Stimulated activated memory B cell treated with anti-CD40 and anti-IgM and Interleukin-4, amounts not matched to agents 10 μg/mL and 1 μg/mL and 100 μg/mL, for 72 hours (primary cell): ENCODE results near the gene PTPRF.

Source experiments
- ATAC-seq: fragments of 150-1000 bp; cut with Tn5 transposase; 2 replicates; pipeline ENCODE4 v1.10.0; 2021
- H3K27ac Mint-ChIP-seq: one replicate; pipeline ENCODE4 v1.8.0; 2022; ENCODE audit warnings: mild to moderate bottlenecking, mixed read lengths
- H3K27me3 Mint-ChIP-seq: one replicate; pipeline ENCODE4 v1.8.0; 2022; ENCODE audit warnings: mixed read lengths
- H3K36me3 Mint-ChIP-seq: one replicate; pipeline ENCODE4 v1.8.0; 2022; ENCODE audit warnings: mixed read lengths
- H3K4me1 Mint-ChIP-seq: one replicate; pipeline ENCODE4 v1.8.0; 2022; ENCODE audit warnings: mixed read lengths
- H3K4me3 Mint-ChIP-seq: one replicate; pipeline ENCODE4 v1.8.0; 2022; ENCODE audit warnings: mild to moderate bottlenecking, moderate library complexity, mixed read lengths
- H3K9me3 Mint-ChIP-seq: one replicate; pipeline ENCODE4 v1.8.0; 2022; ENCODE audit warnings: mixed read lengths

PTPRF gene

DNA sequence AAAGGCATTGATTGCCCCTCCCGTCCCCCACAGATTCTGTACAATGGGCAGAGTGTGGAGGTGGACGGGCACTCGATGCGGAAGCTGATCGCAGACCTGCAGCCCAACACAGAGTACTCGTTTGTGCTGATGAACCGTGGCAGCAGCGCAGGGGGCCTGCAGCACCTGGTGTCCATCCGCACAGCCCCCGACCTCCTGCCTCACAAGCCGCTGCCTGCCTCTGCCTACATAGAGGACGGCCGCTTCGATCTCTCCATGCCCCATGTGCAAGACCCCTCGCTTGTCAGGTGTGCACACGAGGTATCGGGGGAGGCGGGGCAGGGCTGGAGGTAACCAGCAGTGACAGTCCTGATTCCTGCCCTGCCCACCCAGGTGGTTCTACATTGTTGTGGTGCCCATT lies 74.5 kb downstream of the PTPRF start:
- Mint-ChIP-seq H3K27me3 (peaks cover 12% of the 10 kb centered on the region), H3K27ac (no peak overlapping the region), H3K36me3 (no peaks in the 10 kb centered on the region), H3K4me3 (no peak overlapping the region), H3K9me3 (no peaks in the 10 kb centered on the region), H3K4me1 (no peaks in the 10 kb centered on the region)
- ATAC-seq, result no peak

- Mint-ChIP-seq H3K9me3 (no peaks in the 10 kb centered on the region), H3K4me1 (no peaks in the 10 kb centered on the region), H3K27ac (no peak overlapping the region), H3K36me3 (no peaks in the 10 kb centered on the region), H3K4me3 (no peak overlapping the region), H3K27me3 (peaks cover 13% of the 10 kb centered on the region)
- ATAC-seq, result no peak
Observed at GRCh38 chr1:43605766-43606165, 75.1 kb downstream of the PTPRF start.

DNA sequence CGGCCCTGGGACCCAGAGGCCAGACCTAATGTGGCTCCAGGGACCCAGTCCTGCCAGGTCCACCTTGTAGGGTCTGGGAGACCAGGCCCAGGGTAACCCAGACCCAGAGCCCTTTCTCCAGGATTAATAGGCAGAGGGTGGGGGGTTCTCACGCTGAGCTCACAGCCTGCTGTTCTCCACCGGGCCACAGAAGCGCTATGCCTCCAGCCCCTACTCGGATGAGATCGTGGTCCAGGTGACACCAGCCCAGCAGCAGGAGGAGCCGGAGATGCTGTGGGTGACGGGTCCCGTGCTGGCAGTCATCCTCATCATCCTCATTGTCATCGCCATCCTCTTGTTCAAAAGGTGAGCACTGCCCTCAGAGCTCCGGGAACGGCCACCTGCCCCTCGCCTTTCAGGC lies 75.9 kb downstream of the PTPRF start:
- Mint-ChIP-seq H3K36me3 (no peaks in the 10 kb centered on the region), H3K4me3 (no peak overlapping the region), H3K9me3 (no peaks in the 10 kb centered on the region), H3K27me3 (peaks cover 21% of the 10 kb centered on the region), H3K27ac (no peak overlapping the region), H3K4me1 (no peaks in the 10 kb centered on the region)
- no peak for ATAC-seq

GRCh38 chr1:43608827-43609226 lies 78.1 kb downstream of the PTPRF start:
- Mint-ChIP-seq H3K27ac (no peak overlapping the region), H3K27me3 (peaks cover 39% of the 10 kb centered on the region), H3K9me3 (no peaks in the 10 kb centered on the region), H3K36me3 (no peaks in the 10 kb centered on the region), H3K4me3 (no peak overlapping the region), H3K4me1 (no peaks in the 10 kb centered on the region)
- ATAC-seq, result no peak

- no peak overlapping the region for H3K4me3 Mint-ChIP-seq
- H3K36me3 Mint-ChIP-seq, result no peaks in the 10 kb centered on the region
- H3K4me1 Mint-ChIP-seq, result no peaks in the 10 kb centered on the region
- ATAC-seq, result no peak
- no peak overlapping the region for H3K27ac Mint-ChIP-seq
- H3K27me3 Mint-ChIP-seq, result peaks cover 39% of the 10 kb centered on the region
- H3K9me3 Mint-ChIP-seq, result no peaks in the 10 kb centered on the region
Observed at GRCh38 chr1:43610339-43610738, 79.7 kb downstream of the PTPRF start.

DNA sequence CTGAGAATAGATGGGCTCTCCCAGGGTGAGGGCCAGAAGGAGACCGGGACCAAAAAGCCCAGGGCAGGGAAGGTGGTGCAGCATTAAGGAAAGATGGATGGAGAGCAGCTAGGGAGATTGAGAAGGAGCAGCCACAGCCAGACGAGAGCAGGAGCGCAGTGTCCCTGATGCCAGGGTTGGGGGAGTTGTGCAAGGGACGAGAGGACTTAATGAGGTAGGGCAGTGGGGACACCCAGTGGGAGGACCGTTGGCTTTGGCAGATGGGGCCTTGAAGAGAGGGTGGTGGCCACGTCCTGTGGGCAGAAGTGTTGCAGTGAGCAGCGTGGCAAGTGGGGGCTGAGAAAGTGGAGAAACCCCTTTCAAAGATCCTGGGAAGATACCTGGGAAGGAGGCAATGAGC lies 81.3 kb downstream of the PTPRF start:
- Mint-ChIP-seq H3K4me1 (no peaks in the 10 kb centered on the region), H3K9me3 (no peaks in the 10 kb centered on the region), H3K27me3 (peaks cover 39% of the 10 kb centered on the region), H3K4me3 (no peak overlapping the region), H3K36me3 (no peaks in the 10 kb centered on the region), H3K27ac (no peak overlapping the region)
- no peak for ATAC-seq

DNA sequence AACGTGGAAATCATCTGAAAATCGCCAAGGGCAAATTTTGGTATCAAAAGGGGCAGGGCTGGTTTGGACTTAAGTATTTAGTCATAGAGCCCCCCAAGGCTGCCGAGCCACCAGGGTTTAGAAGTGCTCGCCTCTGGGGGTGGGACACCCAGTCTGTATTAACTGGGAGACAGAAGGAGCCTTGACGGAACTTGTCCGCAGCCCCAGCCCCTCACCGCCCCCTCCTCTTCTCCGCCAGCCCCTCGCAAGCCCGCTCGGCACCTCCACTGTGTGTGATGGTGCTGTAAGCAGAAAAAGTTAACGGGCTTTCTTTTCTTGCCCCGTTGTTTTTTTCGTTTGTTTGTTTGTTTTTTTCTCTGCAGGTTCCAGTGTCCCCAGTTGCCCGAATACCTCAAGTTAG lies 81.7 kb downstream of the PTPRF start:
- Mint-ChIP-seq H3K36me3 (no peaks in the 10 kb centered on the region), H3K9me3 (no peaks in the 10 kb centered on the region), H3K4me1 (no peaks in the 10 kb centered on the region), H3K4me3 (no peak overlapping the region), H3K27ac (no peak overlapping the region), H3K27me3 (peaks cover 39% of the 10 kb centered on the region)
- ATAC-seq, result no peak

GRCh38 chr1:43613075-43613942 lies 82.6 kb downstream of the PTPRF start:
- no peak overlapping the region for H3K27ac Mint-ChIP-seq
- H3K9me3 Mint-ChIP-seq, result no peaks in the 10 kb centered on the region
- peaks cover 39% of the 10 kb centered on the region for H3K27me3 Mint-ChIP-seq
- H3K4me3 Mint-ChIP-seq, result no peak overlapping the region
- no peaks in the 10 kb centered on the region for H3K4me1 Mint-ChIP-seq
- ATAC-seq, result no peak
- no peaks in the 10 kb centered on the region for H3K36me3 Mint-ChIP-seq

DNA sequence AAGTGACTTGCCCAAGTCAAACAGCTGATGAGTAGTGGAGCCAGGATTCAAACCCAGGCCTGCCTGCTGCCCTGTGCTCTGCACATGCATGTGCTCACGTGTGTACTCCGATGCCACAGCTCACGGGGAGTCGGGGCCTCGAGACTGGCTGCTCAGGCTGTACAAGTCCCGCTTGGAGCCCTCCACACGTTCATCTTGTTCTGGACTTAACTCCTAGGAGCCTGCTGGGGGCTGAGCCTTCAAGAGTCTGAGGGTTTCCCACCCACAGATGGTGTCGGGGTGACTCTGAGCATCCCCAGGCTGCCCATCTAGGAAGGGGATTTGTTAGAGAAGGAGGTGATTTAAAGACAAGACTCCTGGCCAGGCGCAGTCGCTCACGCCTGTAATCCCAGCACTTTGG lies 83.5 kb downstream of the PTPRF start:
- Mint-ChIP-seq H3K36me3 (no peaks in the 10 kb centered on the region), H3K4me3 (no peak overlapping the region), H3K27ac (no peak overlapping the region), H3K4me1 (no peaks in the 10 kb centered on the region), H3K27me3 (peaks cover 37% of the 10 kb centered on the region), H3K9me3 (no peaks in the 10 kb centered on the region)
- ATAC-seq, result no peak

DNA sequence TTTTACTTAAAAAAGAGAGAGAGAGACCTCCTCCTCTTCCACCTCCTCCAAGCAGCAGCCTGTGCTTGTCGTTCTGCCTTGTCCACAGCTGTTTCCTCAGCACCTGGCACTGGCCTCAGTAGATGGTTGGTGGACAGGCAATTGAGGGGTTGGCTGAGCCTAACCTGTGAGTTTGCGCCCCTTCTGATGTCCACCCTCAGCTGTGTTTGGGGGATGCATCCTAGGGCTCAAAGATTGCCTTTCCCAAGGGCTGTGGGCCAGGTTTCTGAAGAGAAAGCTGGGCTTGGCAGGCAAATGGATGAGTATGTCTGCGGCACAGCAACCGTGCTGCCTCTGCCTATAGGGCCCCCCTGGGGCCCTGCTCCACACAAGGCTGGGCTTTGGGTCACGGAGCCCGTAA lies 84.2 kb downstream of the PTPRF start:
- Mint-ChIP-seq H3K4me3 (no peak overlapping the region), H3K4me1 (no peaks in the 10 kb centered on the region), H3K27ac (no peak overlapping the region), H3K27me3 (peaks cover 30% of the 10 kb centered on the region), H3K36me3 (no peaks in the 10 kb centered on the region), H3K9me3 (no peaks in the 10 kb centered on the region)
- ATAC-seq, result no peak

- Mint-ChIP-seq H3K36me3 (no peaks in the 10 kb centered on the region), H3K4me3 (no peak overlapping the region), H3K4me1 (no peaks in the 10 kb centered on the region), H3K27me3 (peaks cover 20% of the 10 kb centered on the region), H3K27ac (no peak overlapping the region), H3K9me3 (no peaks in the 10 kb centered on the region)
- no peak for ATAC-seq
Observed at GRCh38 chr1:43616383-43616782, 85.7 kb downstream of the PTPRF start.

DNA sequence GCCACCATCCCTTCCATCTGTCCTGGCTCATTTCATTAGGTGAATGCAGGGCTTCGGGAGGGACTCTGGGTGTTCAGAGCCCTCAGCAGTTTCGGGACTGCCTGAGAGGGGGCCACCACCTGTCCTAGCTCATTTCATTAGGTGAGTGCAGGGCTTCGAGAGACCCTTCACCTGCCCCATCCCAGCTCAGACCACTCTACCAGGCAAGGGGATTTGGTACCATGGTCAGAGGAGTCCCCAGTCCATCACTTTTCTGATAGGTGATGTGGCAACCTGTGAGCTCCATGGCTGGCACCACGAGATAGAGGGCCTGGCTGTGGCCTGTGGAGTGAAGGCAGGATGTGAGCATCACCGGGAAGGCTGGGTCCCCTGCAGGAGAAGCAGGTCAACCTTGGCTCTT lies 86.3 kb downstream of the PTPRF start:
- Mint-ChIP-seq H3K4me1 (no peaks in the 10 kb centered on the region), H3K27me3 (peaks cover 14% of the 10 kb centered on the region), H3K4me3 (no peak overlapping the region), H3K27ac (no peak overlapping the region), H3K36me3 (no peaks in the 10 kb centered on the region), H3K9me3 (no peaks in the 10 kb centered on the region)
- ATAC-seq, result no peak

DNA sequence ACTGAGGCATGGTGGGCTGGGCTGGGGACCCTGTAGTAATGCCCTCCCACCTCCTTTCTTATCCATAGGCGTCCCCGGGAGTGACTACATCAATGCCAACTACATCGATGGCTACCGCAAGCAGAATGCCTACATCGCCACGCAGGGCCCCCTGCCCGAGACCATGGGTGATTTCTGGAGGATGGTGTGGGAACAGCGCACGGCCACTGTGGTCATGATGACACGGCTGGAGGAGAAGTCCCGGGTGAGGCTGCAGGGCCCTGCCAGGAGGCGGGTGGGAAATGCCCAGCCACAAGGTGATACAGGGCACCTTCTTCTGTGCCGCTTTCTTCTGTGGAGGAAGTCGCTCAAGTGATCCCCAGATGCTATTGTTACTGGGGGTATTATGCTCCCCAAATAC lies 87.0 kb downstream of the PTPRF start:
- H3K4me1 Mint-ChIP-seq, result no peaks in the 10 kb centered on the region
- H3K27me3 Mint-ChIP-seq, result peaks cover 7% of the 10 kb centered on the region
- H3K27ac Mint-ChIP-seq, result no peak overlapping the region
- no peaks in the 10 kb centered on the region for H3K36me3 Mint-ChIP-seq
- H3K9me3 Mint-ChIP-seq, result no peaks in the 10 kb centered on the region
- ATAC-seq, result no peak
- no peak overlapping the region for H3K4me3 Mint-ChIP-seq

DNA sequence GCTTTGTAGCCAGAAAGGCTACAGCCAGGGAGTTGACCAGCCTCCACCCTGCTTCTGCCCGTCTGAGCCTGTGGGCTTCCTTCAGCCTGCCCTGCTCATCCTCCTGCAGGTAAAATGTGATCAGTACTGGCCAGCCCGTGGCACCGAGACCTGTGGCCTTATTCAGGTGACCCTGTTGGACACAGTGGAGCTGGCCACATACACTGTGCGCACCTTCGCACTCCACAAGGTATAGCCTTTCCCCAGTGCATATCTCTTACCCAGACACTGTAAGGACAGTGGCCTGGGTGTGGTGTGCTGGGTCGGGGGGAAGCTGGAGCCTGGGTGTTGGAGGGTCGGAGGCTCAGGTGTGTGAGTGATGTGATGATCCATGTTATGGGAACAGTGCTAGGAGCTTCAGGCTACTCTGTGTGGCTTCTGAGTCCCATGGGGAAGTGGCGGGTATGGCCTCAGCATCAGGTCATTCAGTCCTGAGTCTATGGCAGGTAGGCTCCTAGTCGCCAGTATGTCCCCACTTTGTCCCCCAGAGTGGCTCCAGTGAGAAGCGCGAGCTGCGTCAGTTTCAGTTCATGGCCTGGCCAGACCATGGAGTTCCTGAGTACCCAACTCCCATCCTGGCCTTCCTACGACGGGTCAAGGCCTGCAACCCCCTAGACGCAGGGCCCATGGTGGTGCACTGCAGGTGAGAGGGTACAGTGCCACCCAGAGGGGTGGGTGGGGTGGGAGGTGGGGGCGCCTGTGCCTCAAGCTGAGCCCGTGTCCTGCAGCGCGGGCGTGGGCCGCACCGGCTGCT lies 88.0 kb downstream of the PTPRF start:
- no peaks in the 10 kb centered on the region for H3K9me3 Mint-ChIP-seq
- ATAC-seq, result no peak
- no peaks in the 10 kb centered on the region for H3K36me3 Mint-ChIP-seq
- no peaks in the 10 kb centered on the region for H3K4me1 Mint-ChIP-seq
- no peak overlapping the region for H3K27ac Mint-ChIP-seq
- no peaks in the 10 kb centered on the region for H3K27me3 Mint-ChIP-seq
- H3K4me3 Mint-ChIP-seq, result no peak overlapping the region

GRCh38 chr1:43619314-43619790 lies 88.7 kb downstream of the PTPRF start:
- Mint-ChIP-seq H3K36me3 (no peaks in the 10 kb centered on the region), H3K27ac (no peak overlapping the region), H3K4me3 (no peak overlapping the region), H3K9me3 (no peaks in the 10 kb centered on the region), H3K27me3 (no peaks in the 10 kb centered on the region), H3K4me1 (no peaks in the 10 kb centered on the region)
- no peak for ATAC-seq
